Liver (tissue), 3 donors: ENCODE data around the gene TNS4.

Experiments
- ATF3 ChIP-seq: IDR thresholded peaks from 2 replicates; pipeline ENCODE4 v1.6.1; 2016; ENCODE audit warnings: antibody characterized with exemption
- CTCF ChIP-seq: fragments of 150-350 bp; IDR thresholded peaks from 2 replicates; pipeline ENCODE4 v1.5.1; 2017; ENCODE audit warnings: improper control_type of control experiment, low read depth, low read length; ENCODE audit not compliant: missing input control
- FOXA2 ChIP-seq: IDR thresholded peaks from 2 replicates; pipeline ENCODE4 v1.6.1; 2016; ENCODE audit warnings: antibody characterized with exemption
- JUND ChIP-seq, 2 donors: IDR thresholded peaks; 2 replicates each; pipeline ENCODE4 v1.6.1; 2016; ENCODE audit warnings: antibody characterized with exemption in 2 of 2
- SP1 ChIP-seq: IDR thresholded peaks from 2 replicates; pipeline ENCODE4 v1.6.1; 2018; ENCODE audit warnings: antibody characterized with exemption, mild to moderate bottlenecking
- TAF1 ChIP-seq: conservative IDR thresholded peaks from 2 replicates; pipeline ENCODE4 v1.6.1; 2016; ENCODE audit warnings: antibody characterized with exemption, mild to moderate bottlenecking
- ZBTB33 ChIP-seq: IDR thresholded peaks from 2 replicates; pipeline ENCODE4 v1.6.1; 2016; ENCODE audit warnings: antibody characterized with exemption
- donor health status: healthy.
- donor health status: healthy.

- TF ChIP-seq JUND (IDR thresholded peaks at IDR 0.05), result no peak
- TF ChIP-seq CTCF, result no peak
- TF ChIP-seq ATF3, result no peak
- no peak for TF ChIP-seq SP1
- no peak for TF ChIP-seq ZBTB33
- TF ChIP-seq TAF1, result no peak
- no peak for TF ChIP-seq FOXA2
These were observed 9.7 kb upstream of the TNS4 start for GRCh38 chr17:40511136-40511535.
